Spleen (tissue), 11 donors: Measurements from ENCODE around the gene EBLN2. TPM values are rescaled to one million over a fixed set of nuclear protein-coding genes. Genes with fewer than 3 reads are reported as not detected.

Source experiments
- DNase-seq: peaks from one replicate; pipeline ENCODE4 v3.0.0-alpha.2; 2020
- H3K27ac ChIP-seq, 8 donors: fragments of 200-600 bp; sonication (generic) in 7 of 8; 1 replicate in 4 of 8; 2 replicates in 4 of 8; pipeline versions ENCODE4 v1.5.0 to v1.8.0; 2016 to 2021; ENCODE audit warnings: inconsistent platforms in 4 of 8, mild to moderate bottlenecking in 4 of 8, moderate library complexity in 1 of 8
- H3K27me3 ChIP-seq, 7 donors: fragments of 200-600 bp; sonication (generic) in 6 of 7; replicated peaks in 1 of 7; 1 replicate in 4 of 7; 2 replicates in 3 of 7; pipeline versions ENCODE4 v1.5.0 to v1.8.0; 2016 to 2021; ENCODE audit warnings: inconsistent platforms in 3 of 7, mild to moderate bottlenecking in 1 of 7
- H3K36me3 ChIP-seq, 6 donors: fragments of 200-600 bp; sonication (generic) in 5 of 6; 1 replicate in 4 of 6; 2 replicates in 2 of 6; pipeline versions ENCODE4 v1.5.0 to v1.8.0; 2016 to 2021; ENCODE audit warnings: inconsistent platforms in 2 of 6
- H3K4me1 ChIP-seq, 6 donors: fragments of 200-600 bp; sonication (generic) in 5 of 6; 1 replicate in 3 of 6; 2 replicates in 3 of 6; pipeline versions ENCODE4 v1.5.0 to v1.8.0; 2016 to 2021; ENCODE audit warnings: inconsistent platforms in 3 of 6
- H3K4me3 ChIP-seq, 8 donors: fragments of 200-600 bp; sonication (generic) in 7 of 8; 1 replicate in 4 of 8; 2 replicates in 4 of 8; pipeline versions ENCODE4 v1.5.0 to v1.8.0; 2016 to 2021; ENCODE audit warnings: inconsistent platforms in 4 of 8, mild to moderate bottlenecking in 4 of 8, moderate library complexity in 2 of 8
- H3K9me3 ChIP-seq, 8 donors: fragments of 200-600 bp; sonication (generic) in 7 of 8; 1 replicate in 4 of 8; 2 replicates in 4 of 8; pipeline versions ENCODE4 v1.5.0 to v1.8.0; 2016 to 2021; ENCODE audit warnings: inconsistent platforms in 4 of 8
- CTCF ChIP-seq, 11 experiments: fragments of 200-600 bp in 7 of 11; fragments of 450-650 bp in 4 of 11; sonication (generic) in 4 of 11; IDR thresholded peaks in 8 of 11; conservative IDR thresholded peaks in 3 of 11; 1 replicate in 7 of 11; 2 replicates in 4 of 11; pipeline versions ENCODE4 v1.4.0 to v1.8.0; 2016 to 2021; ENCODE audit warnings: antibody characterized with exemption in 11 of 11, inconsistent platforms in 4 of 11, mild to moderate bottlenecking in 1 of 11
- POLR2A ChIP-seq, 3 donors: fragments of 450-650 bp; IDR thresholded peaks; one replicate each; pipeline ENCODE4 v1.5.1; 2017; ENCODE audit warnings: antibody characterized with exemption in 3 of 3, mild to moderate bottlenecking in 1 of 3
- POLR2AphosphoS5 ChIP-seq, 3 donors: sonication (generic); formaldehyde crosslinking; IDR thresholded peaks; one replicate each; pipeline ENCODE4 v1.5.1; 2017; ENCODE audit warnings: antibody characterized with exemption in 3 of 3
- WGBS, 5 donors: extraction: QIAGEN DNeasy Blood & Tissue Kit in 3 of 5; methylation state at CpG; one replicate each; pipeline versions ENCODE4 v1.1.5 to v1.1.7; 2013 to 2018; 5-methylcytosine and 5-hydroxymethylcytosine counted together
- intact Hi-C: fragments of 100-400 bp; cut with DNase I; formaldehyde crosslinking; loops from one replicate; pipeline ENCODE4 v1.15.0; 2023; ENCODE audit warnings: low total_unique reads
- polyA plus RNA-seq, 3 donors: library from polyadenylated mRNA; stranded (reverse); fragments of 200-250 nt; gene quantifications; one replicate each; pipeline ENCODE4 v1.2.1, GENCODE V29; 2013
- total RNA-seq, 7 donors: library from RNA; depleted of rRNA in 3 of 7; stranded (reverse); fragments of >200 nt in 3 of 7; fragmentation: NEBNext Ultra II Directional in 4 of 7; extraction: Animal tissue kit (Norgen Biotek cat#: 25700) in 4 of 7; gene quantifications; one replicate each; pipeline versions ENCODE4 v1.1.0 to v1.2.1, GENCODE V29; 2016 to 2021
- donor health status: healthy with polysubstance abuse.
- donor health status: DM: no; HTN: no; CAD: no; lungs with moderate emphysema.
- donor health status: DM: no; HTN: no; CAD: no.
- donor health status: Bipolar disorder and iron deficiency.
- donor health status: healthy.
- donor health status: DM: no; HTN: no; CAD: no.
- donor health status: DM: yes; HTN: yes; CAD: no.

The EBLN2 gene
- total and polyA plus RNA-seq, 10 donors: 0.13 to 15.0 (median 6.9) TPM

GRCh38 chr3:73071952-73072351 lies 10.5 kb downstream of the EBLN2 start:
- Histone ChIP-seq H3K9me3 (no peaks in the 10 kb centered on the region), H3K4me1 (peaks cover 0 to 18% (median 2%) of the 10 kb centered on the region in 6 donors), H3K27ac (no peak overlapping the region), H3K36me3 (peaks cover 0 to 23% (median 3%) of the 10 kb centered on the region in 6 donors), H3K4me3 (no peak overlapping the region), H3K27me3 (no peaks in the 10 kb centered on the region)
- no peak for DNase-seq
- WGBS, 5 donors: 93 to 100% (median 96%) methylated on average over 1 of the region's 1 CpG
- TF ChIP-seq POLR2AphosphoS5 (IDR thresholded peaks at IDR 0.05) (no peak), POLR2A (IDR thresholded peaks at IDR 0.05) (no peak), CTCF (IDR thresholded peaks at IDR 0.05 in 8 of 11, conservative IDR thresholded peaks at IDR 0.05 in 3 of 11) (no peak)
- intact Hi-C loops: no loop called here

- Histone ChIP-seq H3K27me3 (no peaks in the 10 kb centered on the region), H3K4me1 (peaks cover 0 to 18% (median 2%) of the 10 kb centered on the region in 6 donors), H3K4me3 (no peak overlapping the region), H3K27ac (no peak overlapping the region), H3K9me3 (no peaks in the 10 kb centered on the region), H3K36me3 (peaks cover 0 to 16% (median 0%) of the 10 kb centered on the region in 6 donors)
- no peak for TF ChIP-seq POLR2A (IDR thresholded peaks at IDR 0.05)
- TF ChIP-seq POLR2AphosphoS5 (IDR thresholded peaks at IDR 0.05): no peak
- no peak for TF ChIP-seq CTCF (IDR thresholded peaks at IDR 0.05 in 8 of 11, conservative IDR thresholded peaks at IDR 0.05 in 3 of 11)
- DNase-seq: no peak
- intact Hi-C loops: no loop called here
- WGBS, 5 donors: 36 to 65% (median 40%) methylated on average over 1 of the region's 1 CpG
These were observed 11.2 kb downstream of the EBLN2 start for GRCh38 chr3:73072634-73073033.

- Histone ChIP-seq H3K4me3 (no peak overlapping the region), H3K27me3 (no peaks in the 10 kb centered on the region), H3K27ac (no peak overlapping the region), H3K4me1 (peaks cover 0 to 18% (median 2%) of the 10 kb centered on the region in 6 donors), H3K9me3 (no peaks in the 10 kb centered on the region), H3K36me3 (peaks cover 0 to 11% (median 0%) of the 10 kb centered on the region in 6 donors)
- DNase-seq: no peak
- TF ChIP-seq CTCF (IDR thresholded peaks at IDR 0.05 in 8 of 11, conservative IDR thresholded peaks at IDR 0.05 in 3 of 11): no peak
- TF ChIP-seq POLR2A (IDR thresholded peaks at IDR 0.05): no peak
- TF ChIP-seq POLR2AphosphoS5 (IDR thresholded peaks at IDR 0.05): no peak
- WGBS, 5 donors: 75 to 83% (median 80%) methylated on average over 4 of the region's 4 CpGs
- intact Hi-C loops: no loop called here
These were observed 11.7 kb downstream of the EBLN2 start for GRCh38 chr3:73073091-73073707.

- Histone ChIP-seq H3K4me1 (peaks cover 0 to 18% (median 2%) of the 10 kb centered on the region in 6 donors), H3K27me3 (no peaks in the 10 kb centered on the region), H3K4me3 (no peak overlapping the region), H3K27ac (no peak overlapping the region), H3K36me3 (no peaks in the 10 kb centered on the region), H3K9me3 (no peaks in the 10 kb centered on the region)
- 76 to 89% (median 80%) methylated on average over 8 of the region's 8 CpGs for whole genome bisulfite sequencing, 5 donors
- intact Hi-C loops: no loop called here
- TF ChIP-seq POLR2A (IDR thresholded peaks at IDR 0.05) (no peak), CTCF (IDR thresholded peaks at IDR 0.05 in 8 of 11, conservative IDR thresholded peaks at IDR 0.05 in 3 of 11) (no peak), POLR2AphosphoS5 (IDR thresholded peaks at IDR 0.05) (no peak)
- DNase-seq: no peak
These were observed 13.3 kb downstream of the EBLN2 start for GRCh38 chr3:73074781-73075180.
